Fibroblast of villous mesenchyme (primary cell): ENCODE data around the gene PLSCR1. TPM values are rescaled to one million over a fixed set of nuclear protein-coding genes. Genes with fewer than 3 reads are reported as not detected.
A peak's percentile ranks its signal among the peaks of the same experiment; 100 is the strongest.

Experiments
- DNase-seq: peaks from one replicate; pipeline ENCODE4 v3.0.0-alpha.2; 2010; ENCODE audit warnings: low read depth
- H3K4me3 ChIP-seq: 2 replicates; pipeline ENCODE4 v1.5.1; 2011; ENCODE audit warnings: low read depth, mild to moderate bottlenecking, low read length
- CTCF ChIP-seq: IDR thresholded peaks from 2 replicates; pipeline ENCODE4 v1.5.1; 2012; ENCODE audit warnings: low read depth, mild to moderate bottlenecking, low read length; ENCODE audit not compliant: insufficient read depth
- total RNA-seq: library from RNA; depleted of rRNA; stranded (reverse); fragments of >200 nt; gene quantifications from 2 replicates; pipeline ENCODE4 v1.2.3, GENCODE V29; 2012

PLSCR1 gene
- total RNA-seq, result 32.2 and 34.5 TPM in 2 replicates

- no peak for TF ChIP-seq CTCF
- H3K4me3 ChIP-seq, result peak within 1 kb of the TSS; percentile 89
- DNase-seq, result peak; percentile 98
These were observed at the start of gene PLSCR1 for GRCh38 chr3:146544002-146544928. Gene PLSCR1, minus strand, starts transcription at chr3:146544607. Its CDS starts 8,055 bp downstream, at chr3:146536552.

- no peak for DNase-seq
- no peak overlapping the region for H3K4me3 ChIP-seq
- TF ChIP-seq CTCF, result no peak
These were observed 49.4 kb upstream of the PLSCR1 start for GRCh38 chr3:146593776-146594175.

GRCh38 chr3:146590521-146590920 is 46.1 kb upstream of the PLSCR1 start:
- no peak for DNase-seq
- no peak for TF ChIP-seq CTCF
- H3K4me3 ChIP-seq, result no peak overlapping the region

- H3K4me3 ChIP-seq, result no peak overlapping the region
- DNase-seq, result peak; percentile 56
- peak; percentile 53 for TF ChIP-seq CTCF
These were observed 45.6 kb upstream of the PLSCR1 start for GRCh38 chr3:146589899-146590508.

GRCh38 chr3:146585156-146585555 is 40.7 kb upstream of the PLSCR1 start:
- TF ChIP-seq CTCF, result no peak
- no peak for DNase-seq
- H3K4me3 ChIP-seq, result no peak overlapping the region

GRCh38 chr3:146581951-146582467 is 37.6 kb upstream of the PLSCR1 start:
- peak; percentile 71 for DNase-seq
- TF ChIP-seq CTCF, result no peak
- no peak overlapping the region for H3K4me3 ChIP-seq
